A673 (cell line): ENCODE measurements around the gene ANXA2R. TPM values are rescaled to one million over a fixed set of nuclear protein-coding genes. Genes with fewer than 3 reads are reported as not detected.

ENCODE experiments used
- BruUV-seq: library from RNA; stranded (reverse); fragments of 400-500 nt; replicated peaks from 2 replicates; lab custom pipeline; 2021; lab: Mats Ljungman, UMichigan
- CTCF ChIA-PET: fragments of 300-600 bp; sonication (Branson Sonifier 250); formaldehyde crosslinking; loops from one replicate; lab custom pipeline; 2022; ENCODE audit warnings: antibody characterized with exemption; lab: Charles Lee
- POLR2A ChIA-PET: fragments of 300-600 bp; sonication (Branson Sonifier 250); formaldehyde crosslinking; loops from one replicate; lab custom pipeline; 2022; ENCODE audit warnings: antibody characterized with exemption; ENCODE audit not compliant: low non-redundant PET; lab: Charles Lee
- DNase-seq: peaks from one replicate; pipeline ENCODE4 v3.0.0-alpha.2; 2015; ENCODE audit warnings: low spot score
- H3K27ac ChIP-seq: fragments of 200-600 bp; sonication (generic); 2 replicates; pipeline ENCODE4 v1.5.1; 2016; ENCODE audit warnings: mixed run types, low read depth, mild to moderate bottlenecking, mixed read lengths, antibody characterized with exemption, low read length; ENCODE audit not compliant: poor library complexity, severe bottlenecking
- H3K27me3 ChIP-seq: fragments of 200-600 bp; sonication (generic); replicated peaks from 2 replicates; pipeline ENCODE4 v1.6.1; 2017; ENCODE audit warnings: mixed run types, low read depth, mild to moderate bottlenecking, mixed read lengths, antibody characterized with exemption, low read length; ENCODE audit not compliant: insufficient read depth, poor library complexity
- H3K36me3 ChIP-seq: fragments of 200-600 bp; sonication (generic); 2 replicates; pipeline ENCODE4 v1.6.1; 2016; ENCODE audit warnings: mixed run types, mild to moderate bottlenecking, mixed read lengths, antibody characterized with exemption, low read length; ENCODE audit not compliant: insufficient read depth, poor library complexity, severe bottlenecking
- H3K4me1 ChIP-seq: fragments of 200-600 bp; sonication (generic); 2 replicates; pipeline ENCODE4 v1.6.1; 2017; ENCODE audit warnings: mixed run types, mild to moderate bottlenecking, mixed read lengths, antibody characterized with exemption, low read length; ENCODE audit not compliant: insufficient read depth, poor library complexity, severe bottlenecking
- H3K4me3 ChIP-seq: fragments of 200-600 bp; sonication (generic); 2 replicates; pipeline ENCODE4 v1.5.1; 2016; ENCODE audit warnings: low read depth, mixed run types, mild to moderate bottlenecking, mixed read lengths, low read length; ENCODE audit not compliant: poor library complexity, severe bottlenecking
- H3K9me3 ChIP-seq: fragments of 200-600 bp; sonication (generic); 2 replicates; pipeline ENCODE4 v1.6.1; 2016; ENCODE audit warnings: mixed run types, low read depth, mild to moderate bottlenecking, mixed read lengths, antibody characterized with exemption, low read length; ENCODE audit not compliant: poor library complexity, severe bottlenecking
- EZH2 ChIP-seq: fragments of 200-600 bp; sonication (generic); IDR thresholded peaks from 2 replicates; pipeline ENCODE4 v1.6.1; 2017; ENCODE audit warnings: borderline replicate concordance, low read depth, mild to moderate bottlenecking, mixed read lengths, antibody characterized with exemption, low read length; ENCODE audit not compliant: poor library complexity, severe bottlenecking
- intact Hi-C: fragments of 100-400 bp; cut with micrococcal nuclease; formaldehyde crosslinking; loops from one replicate; pipeline ENCODE4 v1.10.0; 2022; ENCODE audit not compliant: unreplicated experiment
- total RNA-seq: library from RNA; stranded (reverse); gene quantifications from 2 replicates; pipeline ENCODE4 v1.2.3, GENCODE V29; 2021
- TF ChIP-seq, protein P1 (sequence below): fragments of 300-800, 200-600 bp; sonication (generic); conservative IDR thresholded peaks from 2 replicates; pipeline ENCODE4 v1.5.1; 2017; ENCODE audit warnings: low read depth, mild to moderate bottlenecking, antibody characterized with exemption, low read length, moderate library complexity, mixed read lengths

The ANXA2R gene
- total RNA-seq, 1 experiment from 2014 or later: 1.4 TPM

DNA sequence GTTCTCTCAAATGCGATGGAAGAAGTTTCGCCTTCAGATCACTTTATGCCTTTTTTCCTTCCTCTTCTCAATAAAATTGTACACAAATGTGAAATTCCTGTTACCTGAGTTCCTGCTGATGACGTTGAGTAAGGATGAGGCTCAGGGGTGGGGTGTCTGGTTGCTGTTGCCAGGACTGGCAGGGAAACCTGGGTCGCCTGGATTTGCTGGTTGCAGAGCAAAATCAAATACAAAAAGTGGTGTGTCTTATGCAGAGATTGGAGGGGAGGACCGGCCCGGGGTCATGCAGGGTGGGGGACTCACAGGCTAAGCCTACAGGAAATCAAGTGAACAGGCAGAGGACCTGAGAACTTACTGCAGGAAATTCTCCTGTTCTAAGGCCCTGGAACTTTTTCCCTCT is 39.2 kb downstream of the ANXA2R start:
- Histone ChIP-seq H3K27me3 (no peaks in the 10 kb centered on the region), H3K36me3 (no peaks in the 10 kb centered on the region), H3K4me1 (peaks cover 2% of the 10 kb centered on the region), H3K27ac (no peak overlapping the region), H3K4me3 (no peak overlapping the region), H3K9me3 (no peaks in the 10 kb centered on the region)
- POLR2A ChIA-PET: no interaction called here
- BruUV-seq: no TSS peak
- TF ChIP-seq EZH2: no peak
- TF ChIP-seq, protein P1, sequence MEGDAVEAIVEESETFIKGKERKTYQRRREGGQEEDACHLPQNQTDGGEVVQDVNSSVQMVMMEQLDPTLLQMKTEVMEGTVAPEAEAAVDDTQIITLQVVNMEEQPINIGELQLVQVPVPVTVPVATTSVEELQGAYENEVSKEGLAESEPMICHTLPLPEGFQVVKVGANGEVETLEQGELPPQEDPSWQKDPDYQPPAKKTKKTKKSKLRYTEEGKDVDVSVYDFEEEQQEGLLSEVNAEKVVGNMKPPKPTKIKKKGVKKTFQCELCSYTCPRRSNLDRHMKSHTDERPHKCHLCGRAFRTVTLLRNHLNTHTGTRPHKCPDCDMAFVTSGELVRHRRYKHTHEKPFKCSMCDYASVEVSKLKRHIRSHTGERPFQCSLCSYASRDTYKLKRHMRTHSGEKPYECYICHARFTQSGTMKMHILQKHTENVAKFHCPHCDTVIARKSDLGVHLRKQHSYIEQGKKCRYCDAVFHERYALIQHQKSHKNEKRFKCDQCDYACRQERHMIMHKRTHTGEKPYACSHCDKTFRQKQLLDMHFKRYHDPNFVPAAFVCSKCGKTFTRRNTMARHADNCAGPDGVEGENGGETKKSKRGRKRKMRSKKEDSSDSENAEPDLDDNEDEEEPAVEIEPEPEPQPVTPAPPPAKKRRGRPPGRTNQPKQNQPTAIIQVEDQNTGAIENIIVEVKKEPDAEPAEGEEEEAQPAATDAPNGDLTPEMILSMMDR: no peak
- CTCF ChIA-PET: no interaction called here
- DNase-seq: no peak
- intact Hi-C loops: no loop called here

DNA sequence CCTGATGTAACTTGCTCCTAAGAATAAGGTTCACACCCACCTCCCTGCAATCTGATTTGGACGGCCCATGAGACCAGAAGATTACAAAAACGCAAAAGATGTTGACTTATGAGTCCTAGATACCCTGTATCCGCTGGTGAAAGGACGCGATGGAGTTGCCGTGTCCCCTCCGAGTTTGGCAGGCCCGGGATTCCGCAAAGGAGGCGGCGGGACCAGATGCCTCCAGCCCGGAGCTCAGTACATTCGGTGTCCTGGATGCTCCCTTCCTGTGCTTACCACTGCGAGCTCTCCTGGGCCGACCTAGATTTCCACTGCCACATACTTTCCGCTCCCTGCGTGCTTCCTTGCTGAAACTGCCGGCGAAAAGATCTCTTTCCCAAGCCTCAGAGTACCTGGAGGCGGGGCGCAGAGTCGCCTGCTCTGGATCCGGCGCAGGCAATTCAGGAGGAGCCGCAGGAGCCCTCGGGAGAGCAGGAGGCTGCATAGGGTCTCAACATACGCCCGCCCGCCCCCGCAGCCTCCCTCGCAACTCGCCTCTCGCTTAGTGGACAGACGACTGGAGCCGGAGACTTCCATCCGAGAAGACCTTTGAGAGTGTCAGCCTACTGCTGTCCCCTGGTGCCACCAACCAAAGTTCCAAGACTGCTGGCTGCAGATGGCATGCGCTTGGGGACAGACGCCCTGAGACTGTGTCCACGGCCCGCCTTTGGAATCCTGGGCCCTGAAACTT is 39.8 kb downstream of the ANXA2R start:
- ChIA-PET POLR2A (no interaction called here), CTCF (no interaction called here)
- Histone ChIP-seq H3K27me3 (no peaks in the 10 kb centered on the region), H3K27ac (no peak overlapping the region), H3K4me3 (peak overlapping the region; percentile 25), H3K4me1 (peaks cover 9% of the 10 kb centered on the region), H3K9me3 (no peaks in the 10 kb centered on the region), H3K36me3 (no peaks in the 10 kb centered on the region)
- intact Hi-C loops: no loop called here
- no peak for TF ChIP-seq EZH2
- TF ChIP-seq, protein P1: no peak
- BruUV-seq: no TSS peak
- DNase-seq: no peak

DNA sequence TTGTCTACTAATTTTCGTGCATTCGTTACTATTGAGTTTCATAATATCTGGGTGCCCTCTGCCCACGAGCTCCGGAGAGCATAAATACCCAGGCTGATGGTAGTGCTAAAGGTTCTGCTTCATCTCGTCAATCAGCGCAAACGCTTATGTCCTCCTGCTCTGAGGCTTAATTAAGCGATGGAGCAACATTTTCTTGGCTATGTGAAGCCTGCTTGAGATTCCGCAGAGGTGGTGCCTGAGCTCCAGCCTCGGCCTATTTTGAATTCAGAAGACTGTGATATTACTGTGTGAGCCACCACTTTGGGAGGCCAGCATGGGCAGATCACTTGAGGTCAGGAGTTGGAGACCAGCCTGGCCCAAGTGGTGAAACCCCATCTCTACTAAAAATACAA is 44.8 kb downstream of the ANXA2R start:
- TF ChIP-seq EZH2: no peak
- TF ChIP-seq, protein P1: no peak
- Histone ChIP-seq H3K27ac (peak overlapping the region; percentile 77), H3K36me3 (no peaks in the 10 kb centered on the region), H3K4me3 (peak overlapping the region; percentile 61), H3K27me3 (no peaks in the 10 kb centered on the region), H3K4me1 (peaks cover 9% of the 10 kb centered on the region), H3K9me3 (no peaks in the 10 kb centered on the region)
- intact Hi-C loops: loop anchor here (1.0 to 2.0 kb wide), 4 partner anchors 23 to 69 kb away; partner anchors contain the start of gene ANXA2R
- CTCF ChIA-PET: interaction anchor here (0.9 kb wide), 1 partner anchor 43 kb away, joined by 3 read pairs; no protein-coding TSS in a partner anchor
- BruUV-seq: TSS peak; percentile 31
- POLR2A ChIA-PET: no interaction called here
- DNase-seq: peak; percentile 44
